Measurements from ENCODE around the gene GRM7.
A peak's percentile ranks its signal among the peaks of the same experiment; 100 is the strongest.

The GRM7 gene

DNA sequence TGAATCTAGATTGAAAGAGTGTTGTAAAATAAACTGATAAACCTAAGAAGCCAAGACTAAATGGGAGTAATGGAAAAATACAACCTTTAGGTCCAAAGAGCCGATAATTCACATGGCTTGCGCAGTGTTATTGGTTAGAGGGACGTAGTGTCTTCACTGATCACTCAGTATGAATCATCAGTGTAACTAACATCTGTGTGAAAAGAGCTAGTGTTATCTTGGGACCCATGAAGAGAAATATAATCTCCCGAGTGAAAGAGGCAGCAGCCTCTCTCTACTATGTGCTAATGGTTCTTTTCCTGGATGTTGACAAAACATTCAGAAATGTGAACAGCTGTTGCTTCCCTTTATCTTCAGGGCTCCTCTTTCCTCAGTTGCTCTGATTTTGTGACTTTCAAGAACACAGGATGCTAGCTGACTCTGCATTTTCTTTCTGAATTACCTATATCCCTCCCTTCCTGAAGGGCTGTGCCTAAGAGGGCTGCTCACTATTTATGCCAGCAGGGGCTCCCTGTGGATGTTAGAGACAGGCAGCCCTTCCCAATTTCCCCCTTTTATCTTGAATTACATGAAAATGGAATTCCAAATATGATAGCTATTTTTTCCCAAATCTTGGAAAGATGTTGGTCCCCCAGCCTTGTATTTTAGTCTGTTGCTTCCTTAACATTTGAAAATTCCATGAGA, 128.8 kb downstream of the GRM7 start:
- TF ChIP-seq, protein P1, sequence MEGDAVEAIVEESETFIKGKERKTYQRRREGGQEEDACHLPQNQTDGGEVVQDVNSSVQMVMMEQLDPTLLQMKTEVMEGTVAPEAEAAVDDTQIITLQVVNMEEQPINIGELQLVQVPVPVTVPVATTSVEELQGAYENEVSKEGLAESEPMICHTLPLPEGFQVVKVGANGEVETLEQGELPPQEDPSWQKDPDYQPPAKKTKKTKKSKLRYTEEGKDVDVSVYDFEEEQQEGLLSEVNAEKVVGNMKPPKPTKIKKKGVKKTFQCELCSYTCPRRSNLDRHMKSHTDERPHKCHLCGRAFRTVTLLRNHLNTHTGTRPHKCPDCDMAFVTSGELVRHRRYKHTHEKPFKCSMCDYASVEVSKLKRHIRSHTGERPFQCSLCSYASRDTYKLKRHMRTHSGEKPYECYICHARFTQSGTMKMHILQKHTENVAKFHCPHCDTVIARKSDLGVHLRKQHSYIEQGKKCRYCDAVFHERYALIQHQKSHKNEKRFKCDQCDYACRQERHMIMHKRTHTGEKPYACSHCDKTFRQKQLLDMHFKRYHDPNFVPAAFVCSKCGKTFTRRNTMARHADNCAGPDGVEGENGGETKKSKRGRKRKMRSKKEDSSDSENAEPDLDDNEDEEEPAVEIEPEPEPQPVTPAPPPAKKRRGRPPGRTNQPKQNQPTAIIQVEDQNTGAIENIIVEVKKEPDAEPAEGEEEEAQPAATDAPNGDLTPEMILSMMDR (IDR thresholded peaks at IDR 0.05; ENCODE audit: extremely low read depth, insufficient read depth, missing control alignments): no peak
- in situ Hi-C loops (cut with MboI; ENCODE audit: low pct_unique_long_range_greater_than_20kb, low sequenced_read_pairs, unreplicated experiment): no loop called here
- DNase-seq (ENCODE audit: low spot score): no peak

DNA sequence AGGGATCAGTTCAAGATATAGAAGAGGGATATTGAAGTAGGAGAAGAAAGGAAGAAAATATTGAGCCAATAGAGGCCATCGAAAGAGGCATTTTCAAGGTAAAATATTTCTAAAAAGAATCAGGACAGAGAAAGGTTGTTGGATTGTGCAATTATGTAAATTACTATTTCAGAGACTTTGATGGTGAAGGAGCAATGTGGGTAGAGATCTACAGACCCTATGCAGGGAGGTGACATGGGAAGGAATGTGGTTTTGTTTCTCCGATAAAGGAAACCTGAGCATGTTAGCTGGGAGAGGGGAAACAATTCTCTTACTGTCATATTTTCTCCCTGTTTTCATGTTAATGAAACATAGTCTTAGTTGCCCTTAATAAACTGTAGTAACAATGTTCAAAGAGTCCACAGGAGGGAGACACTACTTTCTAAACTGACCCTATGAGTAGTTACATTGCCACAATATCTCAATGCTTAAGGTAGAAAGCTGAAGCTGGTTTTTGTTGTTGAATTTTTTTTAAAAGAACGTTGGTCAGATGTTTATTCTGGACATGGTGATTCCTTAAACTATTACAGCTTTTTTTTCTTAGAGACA, 133.3 kb downstream of the GRM7 start:
- in situ Hi-C loops (cut with MboI; ENCODE audit: low pct_unique_long_range_greater_than_20kb, low sequenced_read_pairs, unreplicated experiment): no loop called here
- TF ChIP-seq, protein P1 (IDR thresholded peaks at IDR 0.05; ENCODE audit: extremely low read depth, insufficient read depth, missing control alignments): no peak
- peak; percentile 6 for DNase-seq (ENCODE audit: low spot score)

DNA sequence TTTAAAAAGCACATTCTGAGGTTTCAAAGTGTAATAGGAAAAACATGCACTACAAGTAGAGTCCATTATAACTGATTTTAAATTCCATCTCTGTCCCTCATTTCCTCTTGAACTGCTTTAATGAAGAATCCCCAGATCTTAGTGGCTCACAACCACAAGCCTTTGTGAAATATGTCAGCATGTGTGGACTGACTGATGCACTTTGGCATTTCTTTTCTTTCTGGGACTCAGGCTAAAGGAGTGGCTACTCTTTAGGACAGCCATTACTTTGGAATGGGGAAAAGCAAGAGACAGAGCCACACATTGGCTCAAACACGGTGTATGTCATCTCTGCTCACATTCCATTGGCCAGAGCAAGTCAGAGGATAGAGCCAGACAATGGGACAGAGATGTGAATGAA, 139.6 kb downstream of the GRM7 start:
- no peak for DNase-seq (ENCODE audit: low spot score)

DNA sequence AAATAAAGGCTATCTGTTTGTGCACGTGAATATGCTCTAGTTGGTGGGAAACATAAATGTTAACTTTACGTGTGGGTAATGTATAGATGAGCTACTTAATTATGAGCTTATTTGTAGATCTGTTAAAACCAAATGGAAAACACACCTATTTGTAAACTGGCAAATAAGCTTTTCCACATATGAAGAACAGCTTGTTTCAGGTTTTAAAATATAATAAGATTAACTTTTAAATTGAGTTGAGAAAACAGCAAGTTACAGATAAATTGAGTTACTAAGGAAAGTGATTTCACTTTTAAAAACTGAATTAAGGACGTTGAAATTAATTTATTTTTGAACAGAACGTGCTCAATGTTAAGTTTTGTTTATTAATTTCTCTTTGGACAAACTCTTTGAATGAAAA, 140.5 kb downstream of the GRM7 start:
- in situ Hi-C loops (cut with MboI; ENCODE audit: low pct_unique_long_range_greater_than_20kb, low sequenced_read_pairs, unreplicated experiment): no loop called here
- no peak for DNase-seq (ENCODE audit: low spot score)

More for the DNA sequence above, 139.6 kb downstream of the GRM7 start:
- in situ Hi-C loops (cut with MboI; ENCODE audit: low pct_unique_long_range_greater_than_20kb, low sequenced_read_pairs, unreplicated experiment): no loop called here
- TF ChIP-seq, protein P1 (IDR thresholded peaks at IDR 0.05; ENCODE audit: extremely low read depth, insufficient read depth, missing control alignments): no peak

DNA sequence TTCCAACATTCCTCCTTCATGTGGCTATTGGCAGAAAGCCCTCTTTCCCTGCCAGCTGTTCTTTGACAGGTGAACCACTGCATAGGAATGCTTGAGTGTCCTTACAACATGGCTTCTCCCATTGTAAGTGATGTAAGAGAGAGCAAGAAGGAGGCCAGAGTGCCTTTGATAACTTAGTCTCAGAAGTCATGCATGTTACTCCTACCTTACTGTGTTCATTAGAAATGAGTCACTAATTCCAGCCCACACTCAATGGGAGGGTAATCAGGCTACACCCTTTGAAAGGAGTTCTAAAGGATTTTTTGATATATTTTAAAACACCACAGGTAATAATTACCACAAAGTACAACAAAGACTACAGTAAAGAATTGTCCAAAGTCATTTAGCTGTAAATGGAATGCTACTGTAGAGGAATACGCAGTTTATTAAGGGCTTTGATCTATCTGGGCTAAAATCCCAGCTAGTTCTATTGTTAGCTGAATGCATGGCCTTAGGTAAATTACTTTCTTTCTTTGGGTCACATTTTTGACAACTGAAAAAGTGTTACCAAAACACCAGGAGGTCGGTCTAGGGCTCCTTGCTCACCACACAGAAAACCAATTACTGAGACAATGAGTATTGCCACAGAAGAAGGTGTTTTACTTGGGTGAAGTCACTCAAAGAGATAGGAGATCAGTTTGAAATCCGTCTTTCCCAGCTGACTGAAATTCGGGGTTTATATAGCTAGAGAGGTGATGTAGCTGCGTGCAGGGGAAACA, 154.9 kb downstream of the GRM7 start:
- in situ Hi-C loops (cut with MboI; ENCODE audit: low pct_unique_long_range_greater_than_20kb, low sequenced_read_pairs, unreplicated experiment): no loop called here
- TF ChIP-seq, protein P1 (IDR thresholded peaks at IDR 0.05; ENCODE audit: extremely low read depth, insufficient read depth, missing control alignments): no peak
- DNase-seq (ENCODE audit: low spot score): no peak

More for the DNA sequence above, 140.5 kb downstream of the GRM7 start:
- TF ChIP-seq, protein P1 (IDR thresholded peaks at IDR 0.05; ENCODE audit: extremely low read depth, insufficient read depth, missing control alignments): no peak

DNA sequence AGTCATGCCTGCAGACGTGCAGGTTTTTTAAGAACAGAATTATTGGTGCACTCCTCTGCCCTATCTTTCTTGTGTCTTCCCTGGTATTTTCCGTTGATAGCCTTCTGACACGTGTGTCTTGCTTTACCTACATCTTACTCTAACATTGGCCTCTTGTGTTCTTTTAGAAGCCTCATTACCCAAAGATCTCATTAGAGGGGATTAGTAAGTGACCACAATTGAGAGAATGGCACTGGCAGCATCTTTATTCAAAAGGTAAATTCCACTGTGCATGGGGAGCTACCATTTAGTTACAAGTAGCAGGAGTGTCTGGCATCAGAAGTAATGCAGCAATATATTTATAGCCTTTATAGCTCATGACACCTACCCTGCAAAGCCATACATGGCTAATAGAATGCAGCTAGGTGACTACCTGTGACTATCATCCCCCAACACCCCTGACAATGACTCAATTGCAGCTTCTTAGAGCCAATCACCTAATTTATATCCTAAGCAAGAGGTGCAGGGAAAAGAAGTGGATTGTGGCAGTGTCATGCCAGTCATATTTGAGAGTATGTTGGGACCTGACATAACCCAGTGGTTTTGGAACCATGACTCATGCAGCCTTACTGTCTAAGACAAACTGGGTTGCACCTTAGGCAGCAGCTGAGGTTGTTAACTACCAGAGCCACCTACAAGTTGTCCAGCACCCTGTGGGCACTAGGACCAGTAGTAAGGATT, 164.8 kb downstream of the GRM7 start:
- no peak for DNase-seq (ENCODE audit: low spot score)
- TF ChIP-seq, protein P1 (IDR thresholded peaks at IDR 0.05; ENCODE audit: extremely low read depth, insufficient read depth, missing control alignments): no peak
- in situ Hi-C loops (cut with MboI; ENCODE audit: low pct_unique_long_range_greater_than_20kb, low sequenced_read_pairs, unreplicated experiment): no loop called here
